GM18519 (cell line): Measurements from ENCODE around the gene TGFB1I1.
A peak's percentile ranks its signal among the peaks of the same experiment; 100 is the strongest.
"Not testable (repeated sequence)": the region's sequence is repeated elsewhere in the genome, so short reads cannot be mapped to it uniquely, and the experiment has no call there.

Experiments
- ATAC-seq: cut with Tn5 transposase; IDR thresholded peaks from one replicate; pipeline ENCODE4 v1.9.1; 2021; ENCODE audit warnings: mild to moderate bottlenecking, moderate library complexity; ENCODE audit not compliant: unreplicated experiment, low FRiP score

The TGFB1I1 gene

DNA sequence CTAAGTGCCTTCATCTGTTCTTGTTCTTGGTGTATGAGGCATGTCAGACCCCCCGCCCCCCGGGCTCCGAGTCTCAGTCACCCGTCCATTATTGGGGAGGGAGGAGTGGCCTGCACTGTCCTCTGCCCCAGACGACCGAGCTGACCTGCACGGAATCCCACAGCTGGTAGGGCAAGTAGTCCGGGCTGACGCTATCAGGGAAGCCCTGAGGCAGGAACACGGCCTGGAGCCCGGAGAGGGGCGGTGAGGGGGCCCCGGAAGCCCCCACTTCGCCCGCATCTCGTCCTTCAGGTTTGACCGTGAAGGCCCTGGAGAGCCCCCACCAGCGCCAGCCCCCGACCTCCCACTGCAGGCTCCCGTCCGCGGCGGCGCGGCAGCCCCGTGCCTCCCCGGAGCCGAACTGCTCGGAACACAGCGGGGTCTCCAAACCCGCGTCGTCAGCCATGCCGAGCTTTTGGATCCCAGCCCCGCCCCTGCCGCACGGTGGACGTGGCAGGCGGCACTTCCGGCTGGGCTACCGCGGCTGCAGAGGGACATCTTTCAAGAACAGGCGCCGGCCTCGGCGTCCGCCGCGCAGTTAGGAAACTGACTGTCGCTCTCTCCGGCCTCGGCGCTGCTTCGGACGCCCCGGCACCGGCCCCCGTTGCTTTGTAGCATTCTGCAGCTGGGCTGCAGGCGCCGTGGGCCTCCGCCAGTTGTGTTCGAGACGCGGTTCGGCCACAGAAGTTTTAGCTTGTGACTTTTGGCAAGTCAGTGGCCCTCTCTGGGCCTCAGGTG, 36.2 kb downstream of the TGFB1I1 start, which contains the start of gene RUSF1:
Gene RUSF1 (minus strand): TSS at position 463 of the 777 bp plus-strand sequence. CDS start 18 bp downstream, at position 445.
- peak; percentile 64 for ATAC-seq

DNA sequence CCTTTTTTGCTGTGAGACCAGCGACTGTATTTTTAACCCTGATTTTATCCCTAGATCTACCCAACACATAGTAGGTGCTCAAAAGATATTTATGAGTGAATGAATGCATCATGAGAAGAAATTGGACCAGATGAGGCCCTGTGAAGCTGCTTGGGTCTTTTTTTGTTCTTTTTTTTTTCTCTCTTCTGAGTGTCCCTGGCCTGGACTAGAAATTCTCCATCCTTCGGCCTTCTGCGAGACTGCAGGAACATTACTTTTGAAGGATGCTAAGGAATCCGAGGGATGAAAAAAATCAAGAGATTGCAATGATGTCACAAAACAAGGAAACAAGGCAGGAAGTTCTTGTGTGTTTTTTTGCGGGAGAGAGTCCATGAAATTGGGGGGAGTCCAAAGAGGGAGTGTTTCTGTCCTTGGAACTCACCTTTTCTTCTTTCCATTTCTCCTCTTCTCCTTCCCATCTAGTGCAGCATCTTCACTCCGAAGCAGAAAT, 36.8 kb downstream of the TGFB1I1 start:
- ATAC-seq, result no peak

DNA sequence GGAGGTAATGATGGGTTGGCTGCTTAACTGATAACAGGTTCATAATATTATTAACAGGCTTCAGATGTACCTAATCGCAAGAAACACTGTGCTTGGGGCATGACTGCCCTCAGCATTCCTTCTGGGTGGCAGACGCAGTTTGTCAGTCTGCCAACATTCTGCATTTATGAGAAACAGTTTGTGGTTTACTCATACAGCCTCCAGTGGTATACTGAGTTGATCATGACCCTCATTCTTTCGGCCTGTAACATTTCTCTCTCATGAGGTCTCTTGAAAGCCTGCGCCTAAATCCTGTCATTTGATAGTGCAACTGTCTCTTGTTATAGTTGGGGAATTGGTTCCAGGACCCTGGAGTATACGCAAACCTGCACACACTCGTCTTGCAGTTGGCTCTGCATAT, 41.2 kb downstream of the TGFB1I1 start:
- no peak for ATAC-seq

DNA sequence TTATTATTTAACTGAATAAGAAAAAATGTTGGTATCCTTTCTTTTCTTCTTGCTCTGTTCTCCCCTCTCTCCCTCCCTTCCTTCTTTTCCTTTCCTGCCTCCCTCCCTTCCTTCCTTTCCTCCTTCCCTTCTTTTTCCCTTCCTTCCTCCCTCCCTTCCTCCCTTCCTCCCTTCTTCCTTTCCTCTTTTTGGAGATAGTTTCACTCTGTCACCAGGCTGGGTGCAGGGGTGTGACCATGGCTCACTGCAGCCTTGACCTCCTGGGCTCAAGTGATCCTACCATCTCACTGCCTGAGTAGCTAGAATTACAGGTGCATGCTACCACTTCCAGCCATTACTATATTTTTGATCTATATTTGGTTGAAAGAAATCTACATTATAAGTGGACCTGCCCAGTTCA, 41.9 kb downstream of the TGFB1I1 start:
- ATAC-seq, result no peak

DNA sequence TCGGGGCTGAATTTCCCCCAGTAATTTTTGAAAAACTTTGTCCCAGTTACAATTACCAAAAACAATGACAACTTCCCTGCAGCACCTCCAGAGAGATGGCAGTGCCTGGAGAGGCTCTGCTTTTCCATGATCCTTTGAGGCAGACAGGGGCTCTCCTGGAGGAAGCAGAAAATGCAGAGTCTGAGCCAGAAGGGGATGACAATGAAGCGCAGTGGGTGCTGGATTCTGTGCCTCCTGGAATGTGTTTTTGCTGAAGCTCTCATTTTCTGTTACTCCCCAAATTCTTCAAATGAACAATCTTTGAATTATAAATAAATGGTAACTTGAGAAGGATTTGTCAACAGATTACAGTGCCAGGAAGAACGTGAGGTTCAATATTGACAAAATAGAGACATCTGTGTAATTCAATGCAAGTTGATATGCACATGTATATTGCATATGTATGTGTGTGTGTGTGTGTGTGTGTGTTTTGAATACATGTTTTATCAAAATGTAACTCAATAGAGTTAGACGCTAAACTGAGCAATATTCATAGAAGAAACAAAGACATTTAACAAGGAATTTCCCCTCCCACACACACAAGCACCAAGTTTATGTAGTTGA, 45.9 kb downstream of the TGFB1I1 start:
- ATAC-seq, result no peak

DNA sequence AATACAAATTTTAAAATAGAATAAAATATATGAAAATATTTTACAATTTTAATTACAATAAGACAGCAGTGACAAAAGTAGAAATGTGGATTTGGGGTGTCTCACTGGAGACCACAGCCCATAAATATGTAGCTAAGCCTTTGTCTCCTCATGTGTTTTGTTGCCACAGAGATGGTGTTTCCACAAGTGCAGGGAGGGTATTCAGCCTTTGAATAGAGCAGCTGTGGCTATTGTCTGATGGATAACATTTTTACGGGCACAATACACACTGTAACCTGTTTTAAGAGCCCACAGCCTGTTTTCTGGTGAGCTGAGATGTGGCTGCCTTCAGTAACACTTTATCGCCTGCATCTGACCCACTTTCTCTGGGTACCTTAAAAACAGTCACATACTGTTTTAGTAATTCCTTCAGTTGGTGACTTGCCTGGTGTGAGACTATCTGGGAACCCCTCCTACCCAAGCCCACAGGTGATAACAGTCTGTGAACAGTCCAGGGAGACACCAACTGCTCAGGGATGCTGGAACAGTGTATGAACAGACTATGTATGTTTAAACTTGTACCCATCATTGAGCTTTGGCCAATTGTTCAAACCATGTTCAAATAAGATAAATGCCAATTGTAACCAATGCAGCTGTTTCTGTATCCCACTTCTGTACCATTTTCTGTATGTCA, 47.9 kb downstream of the TGFB1I1 start:
- no peak for ATAC-seq

DNA sequence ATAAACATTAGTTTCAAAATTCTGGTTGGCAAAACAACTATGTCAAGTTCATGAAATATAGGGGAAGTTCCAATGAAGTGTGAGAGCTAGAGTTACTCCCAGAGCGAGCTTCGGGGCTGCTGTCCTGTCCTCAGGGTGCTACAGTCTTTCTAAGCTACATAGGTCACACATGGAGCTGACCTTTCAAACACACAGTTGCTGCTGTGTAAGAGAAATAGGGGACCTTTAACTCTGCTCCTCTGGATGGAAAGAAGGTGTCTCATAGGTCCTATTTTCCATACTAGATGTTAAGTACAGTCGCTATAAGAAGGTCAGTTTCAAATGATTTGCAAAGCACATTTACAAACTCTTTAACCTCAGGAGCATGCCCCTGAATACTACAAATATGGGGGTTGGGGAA, 49.4 kb downstream of the TGFB1I1 start:
- ATAC-seq, result no peak

DNA sequence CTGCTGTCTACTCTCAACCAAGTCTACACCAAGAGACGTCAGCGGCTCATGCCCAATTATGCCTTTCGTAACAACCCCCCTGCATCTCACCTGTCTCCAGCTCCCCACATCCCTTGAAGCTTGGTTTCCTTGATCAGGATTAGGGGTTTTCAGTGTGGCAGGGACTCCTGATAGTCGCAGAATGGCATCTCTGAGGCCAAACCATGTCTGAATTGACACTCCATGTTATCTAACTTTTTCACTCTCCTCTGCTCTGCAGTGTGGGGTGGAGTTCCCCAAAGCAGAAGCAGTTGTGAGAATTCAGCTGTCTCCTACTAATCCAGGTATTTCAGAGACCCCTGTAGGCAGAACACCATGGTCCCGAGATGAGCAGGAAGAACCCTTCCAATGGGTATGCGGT, 50.1 kb downstream of the TGFB1I1 start:
- ATAC-seq, result no peak

DNA sequence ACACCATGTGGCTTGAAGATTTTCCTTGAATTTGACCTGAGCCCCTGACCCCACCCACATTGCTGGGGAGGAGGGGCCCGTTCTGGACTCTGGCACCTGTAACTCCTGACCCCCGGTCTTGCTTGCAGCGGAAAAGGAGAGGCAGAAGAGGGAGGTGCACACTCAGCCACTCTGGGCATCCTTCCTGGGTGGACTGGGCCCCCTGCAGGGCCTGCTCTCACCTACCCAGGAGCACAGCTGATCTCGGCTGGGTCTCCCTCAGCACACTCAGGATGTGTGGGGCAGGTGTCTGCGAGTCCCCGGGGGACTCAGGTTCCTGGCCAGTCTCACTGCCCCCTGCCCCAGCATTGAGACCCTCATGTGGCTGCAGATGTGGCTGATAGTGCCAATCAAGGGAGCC, 51.8 kb downstream of the TGFB1I1 start:
- not testable (repeated sequence) for ATAC-seq

DNA sequence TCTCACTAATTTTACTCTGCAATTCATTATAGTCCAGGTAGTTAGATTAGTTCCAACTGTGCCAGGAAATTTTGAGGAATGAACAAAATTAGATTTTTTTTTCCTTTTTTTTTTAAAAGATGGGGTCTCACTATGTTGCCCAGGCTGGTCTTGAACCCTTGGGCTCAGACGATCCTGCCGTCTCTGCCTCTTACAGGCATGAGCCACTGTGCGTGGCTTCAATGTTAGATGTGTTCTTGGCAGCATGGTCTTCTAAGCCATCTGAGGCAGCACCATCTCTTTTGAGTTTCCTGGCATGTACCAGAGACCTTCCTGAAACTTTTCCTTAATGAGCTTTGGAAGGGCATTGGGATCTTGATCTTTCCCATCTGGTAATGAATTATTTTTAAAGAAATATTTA, 53.2 kb downstream of the TGFB1I1 start:
- no peak for ATAC-seq
